Measurements from ENCODE around the gene TSPAN19.

GRCh38 chr12:85002778-85003296 is 33.2 kb downstream of the TSPAN19 start:
- TF ChIP-seq CTCF (conservative IDR thresholded peaks at IDR 0.05), result no peak
- no peak for TF ChIP-seq EZH2 (IDR thresholded peaks at IDR 0.05; ENCODE audit: low read depth)

All from PC-9 (cell line).